Measurements from ENCODE around the gene POLR2B.
"Not testable (repeated sequence)": the region's sequence is repeated elsewhere in the genome, so short reads cannot be mapped to it uniquely, and the experiment has no call there.

POLR2B gene

DNA sequence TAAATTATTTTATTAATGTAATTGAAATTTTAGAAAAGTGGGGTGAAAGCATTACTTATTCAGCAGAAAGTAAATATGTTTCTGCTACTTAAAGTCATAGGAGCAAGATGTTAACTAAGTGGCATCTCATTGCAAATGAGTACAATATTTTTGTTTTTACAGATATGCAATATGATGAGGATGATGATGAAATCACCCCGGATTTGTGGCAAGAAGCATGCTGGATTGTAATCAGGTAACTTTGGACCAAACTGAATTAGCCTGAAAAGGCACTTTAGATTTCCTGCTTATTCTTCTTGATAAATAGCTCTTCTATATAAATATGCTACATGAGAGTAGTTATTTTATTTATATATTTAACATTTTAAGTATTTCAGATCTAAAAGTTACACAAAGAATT lies 7.5 kb downstream of the POLR2B start:
- in situ Hi-C loops (cut with MboI; ENCODE audit: low sequenced_read_pairs) = no loop called here

- in situ Hi-C loops (cut with MboI; ENCODE audit: low sequenced_read_pairs) = no loop called here
Observed at GRCh38 chr4:56986952-56987351, 8.3 kb downstream of the POLR2B start.

DNA sequence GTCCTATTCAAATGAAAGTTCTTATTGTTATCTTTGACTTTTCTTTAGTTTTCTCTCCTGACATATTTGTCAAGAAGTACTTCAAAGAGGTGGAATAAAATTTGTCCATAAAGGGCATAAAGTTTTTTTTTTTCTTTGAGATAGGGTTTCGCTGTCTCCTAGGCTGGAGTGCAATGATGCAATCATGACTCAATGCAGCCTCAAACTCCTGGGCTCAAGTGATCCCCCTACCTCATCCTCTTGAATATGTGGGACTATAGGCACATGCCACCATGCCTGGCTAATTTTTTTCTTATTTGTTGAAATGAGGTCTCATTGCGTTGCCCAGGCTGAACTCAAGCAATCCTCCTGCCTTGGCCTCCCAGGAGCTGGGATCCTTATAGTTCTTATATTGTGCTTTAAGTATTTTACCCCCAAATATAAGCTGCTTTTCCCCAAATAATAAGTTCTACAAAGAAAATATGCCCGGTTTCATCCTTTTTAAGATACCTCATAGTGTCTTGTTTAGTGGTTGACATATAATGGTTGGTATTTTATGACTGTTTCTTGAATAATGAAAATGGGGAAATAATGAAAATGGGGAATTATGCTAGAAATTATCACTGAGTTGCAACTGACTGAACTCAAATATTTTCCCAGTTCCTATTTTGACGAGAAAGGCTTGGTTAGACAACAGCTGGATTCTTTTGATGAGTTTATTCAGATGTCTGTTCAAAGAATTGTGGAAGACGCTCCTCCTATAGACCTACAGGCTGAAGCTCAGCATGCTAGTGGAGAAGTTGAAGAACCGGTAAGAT lies 11.6 kb downstream of the POLR2B start:
- in situ Hi-C loops (cut with MboI; ENCODE audit: low sequenced_read_pairs) = no loop called here

- in situ Hi-C loops (cut with MboI; ENCODE audit: low sequenced_read_pairs) = no loop called here
Observed at GRCh38 chr4:56995525-56995924, 16.8 kb downstream of the POLR2B start.

GRCh38 chr4:56999751-57000150 lies 21.1 kb downstream of the POLR2B start:
- in situ Hi-C loops (cut with MboI; ENCODE audit: low sequenced_read_pairs) = no loop called here

GRCh38 chr4:57013543-57014120 lies 34.9 kb downstream of the POLR2B start:
- in situ Hi-C loops (cut with MboI; ENCODE audit: low sequenced_read_pairs) = no loop called here

DNA sequence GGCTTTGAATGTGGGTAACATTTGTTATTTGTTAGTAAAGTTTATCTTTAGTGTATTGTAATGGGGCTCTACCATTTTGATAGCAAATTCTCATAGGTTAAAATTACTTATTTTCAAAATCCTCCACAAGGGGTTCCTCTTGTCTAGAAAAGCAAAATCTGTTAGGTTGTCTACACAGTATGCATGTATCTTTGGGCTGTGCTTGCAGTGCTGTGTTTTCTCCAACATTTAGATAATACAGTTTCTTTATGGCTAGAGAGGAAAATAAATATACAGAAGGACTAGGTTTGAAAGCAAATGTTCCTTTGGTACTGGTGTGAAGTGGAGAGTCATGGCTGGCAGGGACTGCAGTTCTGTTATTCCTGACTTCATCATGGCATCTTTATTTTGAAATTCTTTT lies 40.3 kb downstream of the POLR2B start:
- in situ Hi-C loops (cut with MboI; ENCODE audit: low sequenced_read_pairs) = no loop called here

- in situ Hi-C loops (cut with MboI; ENCODE audit: low sequenced_read_pairs) = no loop called here
Observed at GRCh38 chr4:57020467-57021101, 41.9 kb downstream of the POLR2B start.

GRCh38 chr4:57023104-57023503 lies 44.4 kb downstream of the POLR2B start:
- in situ Hi-C loops (cut with MboI; ENCODE audit: low sequenced_read_pairs) = no loop called here

GRCh38 chr4:57034520-57034919 lies 55.8 kb downstream of the POLR2B start:
- in situ Hi-C loops (cut with MboI; ENCODE audit: low sequenced_read_pairs) = no loop called here

DNA sequence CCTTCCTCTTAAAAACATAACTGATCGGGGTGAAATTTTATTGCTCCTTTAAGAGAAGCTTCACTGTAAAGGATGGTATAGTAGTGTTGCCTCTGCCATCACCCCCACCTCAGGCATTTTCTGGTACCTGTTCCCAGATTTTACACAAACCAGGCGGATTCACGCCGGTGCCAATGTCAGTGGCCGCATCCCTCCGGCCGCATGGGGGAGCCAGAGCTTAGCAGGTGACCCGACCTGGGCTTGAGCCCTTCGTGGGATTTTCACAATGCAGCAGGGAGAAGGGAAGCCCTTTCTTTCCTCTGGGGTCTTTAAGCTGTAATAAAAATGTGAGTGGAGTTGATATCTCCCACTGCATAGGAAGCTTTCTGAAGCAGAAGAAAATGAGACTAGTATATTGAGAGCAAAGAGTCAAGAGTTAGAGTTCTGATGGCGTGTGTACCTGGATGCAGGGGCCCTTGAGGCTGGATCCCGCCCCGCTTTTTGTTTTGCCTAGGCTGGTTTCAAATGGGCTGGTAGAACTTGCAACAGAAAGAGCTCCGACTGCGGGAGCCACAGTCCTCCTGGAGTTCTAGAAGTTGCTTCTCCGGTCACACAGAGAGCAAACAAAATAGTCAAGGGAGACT lies 59.4 kb downstream of the POLR2B start:
- in situ Hi-C loops (cut with MboI; ENCODE audit: low sequenced_read_pairs) = no loop called here

DNA sequence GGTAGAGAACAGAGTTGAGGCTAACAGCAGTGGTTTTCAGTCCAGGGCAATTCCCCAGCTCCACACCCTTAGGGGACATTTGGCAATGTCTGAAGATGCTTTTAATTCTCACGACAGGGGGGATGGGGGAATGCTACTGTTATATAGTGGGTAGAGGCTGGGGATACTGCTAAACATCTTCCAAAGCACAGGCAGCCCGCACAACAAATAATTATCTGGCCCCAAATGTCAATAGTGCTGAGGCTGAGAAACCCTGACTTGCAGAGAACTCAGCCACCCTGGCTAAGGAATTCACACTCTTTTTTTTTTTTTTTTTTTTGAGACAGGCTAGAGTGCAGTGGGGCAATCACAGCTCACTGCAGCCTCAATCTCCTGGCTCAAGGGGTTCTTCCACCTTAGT lies 60.6 kb downstream of the POLR2B start:
- in situ Hi-C loops (cut with MboI; ENCODE audit: low sequenced_read_pairs) = no loop called here

- in situ Hi-C loops (cut with MboI; ENCODE audit: low sequenced_read_pairs) = no loop called here
Observed at GRCh38 chr4:57040510-57040909, 61.8 kb downstream of the POLR2B start.

- in situ Hi-C loops (cut with MboI; ENCODE audit: low sequenced_read_pairs) = no loop called here
Observed at GRCh38 chr4:57041020-57041419, 62.3 kb downstream of the POLR2B start.

- in situ Hi-C loops (cut with MboI; ENCODE audit: low sequenced_read_pairs) = no loop called here
Observed at GRCh38 chr4:57042711-57043169, 64.0 kb downstream of the POLR2B start.

DNA sequence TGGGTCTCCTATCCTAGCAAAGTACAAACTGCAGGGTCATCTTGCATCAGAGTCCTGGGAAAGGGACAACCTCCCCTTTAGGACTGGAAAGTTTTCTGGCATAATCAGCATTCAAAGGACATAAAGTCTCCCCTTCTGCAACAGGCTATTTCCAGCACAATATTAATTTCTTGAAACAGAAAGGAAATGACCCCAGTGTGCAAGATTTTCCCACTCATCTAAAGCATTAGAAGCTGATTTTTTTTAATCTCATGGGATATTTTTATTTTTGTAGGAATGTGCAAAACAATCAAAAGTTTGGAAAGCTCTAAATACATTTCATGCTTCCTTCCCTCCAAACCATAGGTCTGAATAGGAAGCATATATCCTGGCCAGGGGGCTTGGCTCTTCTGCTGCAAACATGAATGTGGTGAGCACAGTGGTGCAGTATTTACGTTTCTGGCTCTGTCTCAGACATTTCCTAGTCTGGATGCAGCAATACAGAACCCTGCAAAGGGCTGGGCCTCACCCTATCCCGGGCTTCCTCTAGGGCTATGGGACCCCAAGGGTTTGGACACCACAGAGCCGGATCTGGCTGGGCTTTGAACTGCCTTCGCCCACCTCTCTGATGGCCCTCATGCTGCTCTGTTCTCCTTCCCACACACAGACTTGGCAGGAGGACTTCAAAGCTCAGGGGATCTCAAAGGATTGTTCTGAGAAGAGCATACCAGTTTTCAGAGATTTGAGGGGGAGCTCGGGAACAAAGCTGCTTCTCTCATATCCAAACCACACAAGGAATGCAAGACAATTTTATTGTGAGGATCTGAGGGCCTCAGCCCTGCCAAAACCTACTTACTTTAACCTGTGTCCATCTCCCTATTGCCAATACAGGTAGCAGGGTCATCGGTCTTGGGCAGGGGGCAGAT lies 64.9 kb downstream of the POLR2B start:
- in situ Hi-C loops (cut with MboI; ENCODE audit: low sequenced_read_pairs) = no loop called here

- in situ Hi-C loops (cut with MboI; ENCODE audit: low sequenced_read_pairs) = no loop called here
Observed at GRCh38 chr4:57044279-57044678, 65.6 kb downstream of the POLR2B start.

DNA sequence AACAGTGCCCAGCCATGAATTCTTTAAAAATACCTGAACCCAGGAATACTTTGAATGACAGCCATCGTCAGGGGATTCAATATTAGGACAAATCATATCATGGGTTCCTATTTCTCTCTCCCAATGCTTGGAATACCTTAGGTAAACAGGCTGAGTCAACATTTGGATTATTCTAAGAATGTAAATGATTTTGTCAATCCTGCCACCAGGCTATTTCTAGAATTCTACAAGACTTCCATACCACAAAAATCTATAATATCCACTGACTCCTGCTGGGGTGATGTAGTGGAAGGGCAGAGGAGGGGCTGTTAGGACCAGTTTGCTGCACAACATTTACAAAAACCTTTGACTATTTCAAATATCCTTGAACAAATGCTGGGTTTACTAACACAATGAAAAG lies 66.3 kb downstream of the POLR2B start:
- in situ Hi-C loops (cut with MboI; ENCODE audit: low sequenced_read_pairs) = no loop called here

GRCh38 chr4:57047046-57047445 lies 68.3 kb downstream of the POLR2B start:
- in situ Hi-C loops (cut with MboI; ENCODE audit: low sequenced_read_pairs) = not testable (repeated sequence)

GRCh38 chr4:57048590-57049304 lies 70.1 kb downstream of the POLR2B start:
- in situ Hi-C loops (cut with MboI; ENCODE audit: low sequenced_read_pairs) = no loop called here

Data from HL-60/S4 treated with phorbol 12-myristate 13-acetate at 8.2 ng/mL for 4 days and 3 days (cell line).